Measurements from ENCODE around the gene CRYGA.
"Not testable (repeated sequence)": the region's sequence is repeated elsewhere in the genome, so short reads cannot be mapped to it uniquely, and the experiment has no call there.

The CRYGA gene

DNA sequence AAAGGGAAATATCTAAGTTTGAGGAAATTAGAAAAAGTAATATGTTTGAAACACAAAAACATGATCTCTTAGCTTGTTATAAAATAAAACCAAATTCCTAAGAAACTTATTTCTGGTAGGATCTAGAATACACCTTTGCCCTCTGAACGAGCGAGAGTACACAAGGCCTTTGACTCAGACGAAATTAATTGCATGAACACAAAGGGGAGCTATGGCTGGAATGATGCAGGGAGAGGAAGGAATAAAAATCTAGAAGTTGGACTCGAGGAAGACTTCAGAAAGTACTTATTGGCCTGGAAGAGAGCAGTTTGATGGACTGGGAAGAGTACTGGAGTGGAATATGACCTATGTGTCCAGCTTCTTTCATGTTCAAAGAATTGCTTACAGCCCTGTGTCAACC, 38.1 kb downstream of the CRYGA start:
- no peak for DNase-seq (ENCODE audit: low spot score)

DNA sequence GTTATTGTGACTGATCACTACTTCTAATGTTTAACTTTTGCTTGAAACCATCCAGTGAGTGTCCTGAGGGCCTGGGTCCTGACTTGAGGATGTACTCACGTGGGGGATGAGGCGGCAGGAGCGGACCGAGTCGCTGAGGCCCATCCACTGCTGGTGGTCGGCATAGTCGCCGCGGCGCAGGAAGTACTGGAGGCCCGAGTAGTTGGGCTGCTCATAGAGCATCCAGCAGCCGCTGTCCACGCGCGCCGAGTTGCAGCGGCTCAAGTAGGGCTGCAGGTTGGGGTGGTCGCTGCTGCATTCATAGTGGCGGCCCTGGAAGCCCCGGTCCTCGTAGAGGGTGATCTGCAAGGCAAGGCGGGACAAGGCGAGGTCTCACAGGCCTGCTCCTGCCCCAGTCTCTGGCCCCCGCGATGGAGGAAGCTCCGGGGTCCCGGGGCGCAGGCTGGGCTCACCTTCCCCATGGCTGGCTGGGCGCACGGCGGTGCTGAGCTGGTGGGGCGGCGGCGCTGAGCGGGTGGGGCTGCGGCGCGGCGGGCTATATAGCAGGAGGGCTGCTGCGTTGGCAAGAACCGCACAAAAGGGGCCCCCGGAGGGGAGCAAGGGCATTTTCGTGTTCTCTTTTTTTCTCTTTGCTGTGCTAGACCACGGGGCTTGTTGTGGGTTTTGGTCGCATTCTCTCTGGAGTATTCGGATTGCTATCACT, 39.2 kb downstream of the CRYGA start, which contains the start of gene CRYGD:
Gene CRYGD (minus strand): TSS at position 512 of the 703 bp plus-strand sequence. CDS start 51 bp downstream, at position 461.
- not testable (repeated sequence) for DNase-seq (ENCODE audit: low spot score)

DNA sequence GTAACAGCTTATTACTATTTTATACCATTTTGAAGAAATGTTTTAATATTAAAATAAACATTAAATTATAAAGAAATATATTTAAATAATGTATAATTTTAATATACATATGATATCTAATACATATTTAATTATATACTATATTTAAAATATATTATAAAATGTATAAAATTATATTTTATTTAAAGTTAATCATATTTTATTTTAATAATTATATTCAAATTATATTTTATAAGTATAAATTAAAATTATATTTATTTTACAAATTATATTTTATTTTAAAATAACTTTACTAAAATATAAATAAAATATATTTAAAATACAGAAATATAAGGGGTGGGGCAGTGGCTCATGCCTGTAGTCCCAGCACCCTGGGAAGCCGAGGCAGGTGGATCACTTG, 41.1 kb downstream of the CRYGA start:
- DNase-seq (ENCODE audit: low spot score) = no peak

DNA sequence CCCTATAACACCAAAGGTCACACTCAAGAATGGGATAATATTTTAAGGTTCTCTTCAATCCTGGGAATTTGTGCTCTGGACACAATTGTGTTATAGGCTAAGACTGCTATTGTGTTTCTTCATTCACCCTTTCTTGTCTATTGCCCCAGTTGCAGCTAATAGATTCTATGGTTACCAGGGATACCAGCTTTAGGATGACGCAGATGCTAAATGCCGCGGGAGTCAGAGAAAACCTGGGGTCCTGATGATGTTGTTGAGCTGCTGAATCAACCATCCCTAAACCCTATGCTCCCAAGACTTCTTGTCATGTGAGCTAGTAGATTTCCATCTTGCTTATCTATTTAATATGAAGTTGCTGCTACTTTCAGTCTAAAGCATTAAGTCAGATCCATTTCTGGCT, 44.5 kb downstream of the CRYGA start:
- DNase-seq (ENCODE audit: low spot score) = no peak

DNA sequence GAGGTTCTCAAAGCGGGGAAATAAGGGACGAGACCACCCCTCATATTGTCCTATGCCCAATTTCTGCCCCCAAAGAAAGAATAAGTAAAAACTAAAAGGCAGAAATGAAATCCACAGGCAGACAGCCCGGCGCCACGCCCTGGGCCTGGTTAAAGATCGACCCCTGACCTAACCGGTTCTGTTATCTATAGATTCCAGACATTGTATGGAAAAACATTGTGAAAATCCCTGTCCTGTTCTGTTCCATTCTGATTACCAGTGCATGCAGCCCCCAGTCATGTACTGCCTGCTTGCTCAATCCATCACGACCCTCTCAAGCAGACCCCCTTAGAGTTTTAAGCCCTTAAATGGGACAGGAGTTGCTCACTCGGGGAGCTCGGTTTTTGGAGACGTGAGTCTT, 46.0 kb downstream of the CRYGA start:
- DNase-seq (ENCODE audit: low spot score) = not testable (repeated sequence)

DNA sequence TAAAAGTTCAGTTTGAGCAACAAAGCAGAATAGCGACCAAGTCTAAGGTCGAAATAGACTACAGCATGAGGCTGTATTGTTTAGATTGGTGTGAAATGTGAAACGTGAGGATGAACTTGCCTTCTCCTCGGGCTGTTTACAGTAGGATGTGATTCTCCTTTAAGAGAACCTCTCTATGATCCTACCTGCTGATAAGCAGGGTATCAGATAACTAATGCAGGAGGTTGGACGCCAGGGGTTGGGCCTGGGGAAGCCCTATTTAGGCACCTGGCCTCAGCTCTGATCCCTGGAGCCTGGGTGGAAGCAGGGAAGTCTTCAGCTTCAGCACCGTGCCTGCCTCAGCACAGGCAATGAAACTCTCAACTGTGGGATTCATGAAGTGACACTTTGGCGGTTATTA, 50.4 kb downstream of the CRYGA start:
- DNase-seq (ENCODE audit: low spot score) = no peak

DNA sequence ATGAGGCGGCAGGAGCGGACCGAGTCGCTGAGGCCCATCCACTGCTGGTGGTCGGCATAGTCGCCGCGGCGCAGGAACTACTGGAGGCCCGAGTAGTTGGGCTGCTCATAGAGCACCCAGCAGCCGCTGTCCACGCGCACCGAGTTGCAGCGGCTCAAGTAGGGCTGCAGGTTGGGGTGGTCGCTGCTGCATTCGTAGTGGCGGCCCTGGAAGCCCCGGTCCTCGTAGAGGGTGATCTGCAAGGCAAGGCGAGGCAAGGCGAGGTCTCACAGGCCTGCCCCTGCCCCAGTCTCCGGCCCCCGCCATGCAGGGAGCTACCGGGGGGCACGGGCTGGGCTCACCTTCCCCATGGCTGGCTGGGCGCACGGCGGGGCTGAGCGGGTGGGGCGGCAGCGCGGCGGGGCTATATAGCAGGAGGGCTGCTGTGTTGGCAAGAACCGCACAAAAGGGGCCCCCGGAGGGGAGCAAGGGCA, 51.1 kb downstream of the CRYGA start:
- not testable (repeated sequence) for DNase-seq (ENCODE audit: low spot score)

All from D341Med (cell line).